Smooth muscle cell of the brain vasculature (primary cell): ENCODE measurements around the gene KBTBD4.
A peak's percentile ranks its signal among the peaks of the same experiment; 100 is the strongest.
"Not testable (repeated sequence)": the region's sequence is repeated elsewhere in the genome, so short reads cannot be mapped to it uniquely, and the experiment has no call there.

Experiments used
- DNase-seq: peaks from one replicate; pipeline ENCODE4 v3.0.0-alpha.2; 2012; ENCODE audit warnings: low read depth, low spot score

KBTBD4 gene

GRCh38 chr11:47560426-47560825 is 18.3 kb downstream of the KBTBD4 start:
- DNase-seq, result no peak

- DNase-seq, result no peak
Measured at GRCh38 chr11:47558695-47559094, 20.1 kb downstream of the KBTBD4 start.

- DNase-seq, result not testable (repeated sequence)
Measured at GRCh38 chr11:47557004-47557403, 21.8 kb downstream of the KBTBD4 start.

- DNase-seq, result peak; percentile 28
Measured at GRCh38 chr11:47553406-47553743, 25.4 kb downstream of the KBTBD4 start.

- peak; percentile 70 for DNase-seq
Measured at GRCh38 chr11:47552566-47553405, 26.0 kb downstream of the KBTBD4 start, which contains the start of gene CELF1. Gene CELF1, minus strand, starts transcription at chr11:47553132. Its CDS starts 53,609 bp downstream, at chr11:47499523.

GRCh38 chr11:47552056-47552565 is 26.7 kb downstream of the KBTBD4 start:
- DNase-seq, result no peak

GRCh38 chr11:47551086-47551485 is 27.7 kb downstream of the KBTBD4 start:
- DNase-seq, result no peak

GRCh38 chr11:47550288-47551047 is 28.3 kb downstream of the KBTBD4 start:
- no peak for DNase-seq

- not testable (repeated sequence) for DNase-seq
Measured at GRCh38 chr11:47546274-47546673, 32.5 kb downstream of the KBTBD4 start.

GRCh38 chr11:47545298-47545697 is 33.5 kb downstream of the KBTBD4 start:
- no peak for DNase-seq

GRCh38 chr11:47541070-47541469 is 37.7 kb downstream of the KBTBD4 start:
- DNase-seq, result no peak

- no peak for DNase-seq
Measured at GRCh38 chr11:47539681-47540039, 39.1 kb downstream of the KBTBD4 start.

GRCh38 chr11:47538741-47539565 is 39.8 kb downstream of the KBTBD4 start:
- DNase-seq, result no peak

- no peak for DNase-seq
Measured at GRCh38 chr11:47536915-47537314, 41.9 kb downstream of the KBTBD4 start.

- no peak for DNase-seq
Measured at GRCh38 chr11:47534704-47535251, 44.0 kb downstream of the KBTBD4 start.

GRCh38 chr11:47533690-47534151 is 45.0 kb downstream of the KBTBD4 start:
- no peak for DNase-seq

GRCh38 chr11:47532597-47533213 is 46.1 kb downstream of the KBTBD4 start:
- DNase-seq, result no peak

GRCh38 chr11:47531666-47532065 is 47.1 kb downstream of the KBTBD4 start:
- no peak for DNase-seq

- DNase-seq, result not testable (repeated sequence)
Measured at GRCh38 chr11:47530721-47531120, 48.0 kb downstream of the KBTBD4 start.

- DNase-seq, result no peak
Measured at GRCh38 chr11:47529951-47530350, 48.8 kb downstream of the KBTBD4 start.

GRCh38 chr11:47527186-47527585 is 51.6 kb downstream of the KBTBD4 start:
- DNase-seq, result no peak
